Suprapubic skin (tissue), 4 donors: ENCODE data around the gene KCNJ18.
"Not testable (repeated sequence)": the region's sequence is repeated elsewhere in the genome, so short reads cannot be mapped to it uniquely, and the experiment has no call there.

Source experiments
- CTCF ChIP-seq, 2 donors: fragments of 200-600 bp in 1 of 2; fragments of 450-650 bp in 1 of 2; sonication (generic) in 1 of 2; IDR thresholded peaks; one replicate each; pipeline ENCODE4 v1.5.1; 2016 to 2019; ENCODE audit warnings: antibody characterized with exemption in 2 of 2, mild to moderate bottlenecking in 1 of 2, moderate library complexity in 1 of 2
- EP300 ChIP-seq: sonication (generic); formaldehyde crosslinking; IDR thresholded peaks from one replicate; pipeline ENCODE4 v1.6.1; 2017; ENCODE audit warnings: antibody characterized with exemption
- POLR2A ChIP-seq, 2 donors: fragments of 450-650 bp; IDR thresholded peaks; one replicate each; pipeline ENCODE4 v1.6.1; 2017; ENCODE audit warnings: antibody characterized with exemption in 2 of 2, mild to moderate bottlenecking in 2 of 2, moderate library complexity in 2 of 2
- POLR2AphosphoS5 ChIP-seq, 3 donors: sonication (generic); formaldehyde crosslinking; IDR thresholded peaks; one replicate each; pipeline ENCODE4 v1.6.1; 2017; ENCODE audit warnings: antibody characterized with exemption in 3 of 3

- TF ChIP-seq CTCF (IDR thresholded peaks at IDR 0.05); POLR2A (IDR thresholded peaks at IDR 0.05); POLR2AphosphoS5 (IDR thresholded peaks at IDR 0.05); EP300: not testable (repeated sequence)
Observed at GRCh38 chr17:21652049-21652448, 40.3 kb upstream of the KCNJ18 start.
